ENCODE results near the gene POLR3F.
"Not testable (repeated sequence)": the region's sequence is repeated elsewhere in the genome, so short reads cannot be mapped to it uniquely, and the experiment has no call there.

POLR3F gene

GRCh38 chr20:18513208-18513607, 46.0 kb downstream of the POLR3F start:
- no peak for ATAC-seq (ENCODE audit: low read depth)
- Histone ChIP-seq H3K36me3 (ENCODE audit: low read depth) (peaks cover 86% of the 10 kb centered on the region), H3K27me3 (ENCODE audit: insufficient read depth, poor library complexity, severe bottlenecking) (no peaks in the 10 kb centered on the region), H3K4me3 (ENCODE audit: severe bottlenecking) (no peak overlapping the region), H3K27ac (ENCODE audit: poor library complexity, severe bottlenecking) (no peak overlapping the region), H3K4me1 (ENCODE audit: insufficient read depth, poor library complexity, severe bottlenecking) (peaks cover 10% of the 10 kb centered on the region), H3K9me3 (ENCODE audit: severe bottlenecking) (no peaks in the 10 kb centered on the region)
- no peak for DNase-seq (ENCODE audit: low spot score)
- no peak for TF ChIP-seq CTCF (IDR thresholded peaks at IDR 0.05; ENCODE audit: poor library complexity, severe bottlenecking)

GRCh38 chr20:18514127-18514526, 46.9 kb downstream of the POLR3F start:
- Histone ChIP-seq H3K9me3 (ENCODE audit: severe bottlenecking) (no peaks in the 10 kb centered on the region), H3K36me3 (ENCODE audit: low read depth) (peaks cover 82% of the 10 kb centered on the region), H3K27ac (ENCODE audit: poor library complexity, severe bottlenecking) (no peak overlapping the region), H3K4me3 (ENCODE audit: severe bottlenecking) (no peak overlapping the region), H3K4me1 (ENCODE audit: insufficient read depth, poor library complexity, severe bottlenecking) (peaks cover 6% of the 10 kb centered on the region), H3K27me3 (ENCODE audit: insufficient read depth, poor library complexity, severe bottlenecking) (no peaks in the 10 kb centered on the region)
- DNase-seq (ENCODE audit: low spot score) (no peak), ATAC-seq (ENCODE audit: low read depth) (no peak)
- no peak for TF ChIP-seq CTCF (IDR thresholded peaks at IDR 0.05; ENCODE audit: poor library complexity, severe bottlenecking)

- ATAC-seq (ENCODE audit: low read depth): no peak
- TF ChIP-seq CTCF (IDR thresholded peaks at IDR 0.05; ENCODE audit: poor library complexity, severe bottlenecking): no peak
Measured at GRCh38 chr20:18515973-18516372, 48.8 kb downstream of the POLR3F start.

GRCh38 chr20:18522066-18522465, 54.9 kb downstream of the POLR3F start:
- peaks cover 38% of the 10 kb centered on the region for H3K36me3 ChIP-seq (ENCODE audit: low read depth)
- DNase-seq (ENCODE audit: low spot score); H3K4me3 ChIP-seq (ENCODE audit: severe bottlenecking); H3K9me3 ChIP-seq (ENCODE audit: severe bottlenecking); ATAC-seq (ENCODE audit: low read depth); H3K27me3 ChIP-seq (ENCODE audit: insufficient read depth, poor library complexity, severe bottlenecking): not testable (repeated sequence)
- peaks cover 15% of the 10 kb centered on the region for H3K4me1 ChIP-seq (ENCODE audit: insufficient read depth, poor library complexity, severe bottlenecking)
- peak overlapping the region; percentile 86 for H3K27ac ChIP-seq (ENCODE audit: poor library complexity, severe bottlenecking)

More at GRCh38 chr20:18515973-18516372, 48.8 kb downstream of the POLR3F start:
- no peak overlapping the region for H3K27ac ChIP-seq (ENCODE audit: poor library complexity, severe bottlenecking)
- H3K9me3 ChIP-seq (ENCODE audit: severe bottlenecking): no peaks in the 10 kb centered on the region
- H3K36me3 ChIP-seq (ENCODE audit: low read depth): peaks cover 63% of the 10 kb centered on the region
- no peak overlapping the region for H3K4me3 ChIP-seq (ENCODE audit: severe bottlenecking)
- no peak for DNase-seq (ENCODE audit: low spot score)
- H3K27me3 ChIP-seq (ENCODE audit: insufficient read depth, poor library complexity, severe bottlenecking): no peaks in the 10 kb centered on the region
- peaks cover 6% of the 10 kb centered on the region for H3K4me1 ChIP-seq (ENCODE audit: insufficient read depth, poor library complexity, severe bottlenecking)

GRCh38 chr20:18523066-18523465, 55.9 kb downstream of the POLR3F start:
- peaks cover 15% of the 10 kb centered on the region for H3K4me1 ChIP-seq (ENCODE audit: insufficient read depth, poor library complexity, severe bottlenecking)
- H3K27ac ChIP-seq (ENCODE audit: poor library complexity, severe bottlenecking): peak overlapping the region; percentile 86
- no peak for DNase-seq (ENCODE audit: low spot score)
- H3K36me3 ChIP-seq (ENCODE audit: low read depth): peaks cover 44% of the 10 kb centered on the region
- H3K9me3 ChIP-seq (ENCODE audit: severe bottlenecking): no peaks in the 10 kb centered on the region
- H3K27me3 ChIP-seq (ENCODE audit: insufficient read depth, poor library complexity, severe bottlenecking): no peaks in the 10 kb centered on the region
- ATAC-seq (ENCODE audit: low read depth): no peak
- no peak for TF ChIP-seq CTCF (IDR thresholded peaks at IDR 0.05; ENCODE audit: poor library complexity, severe bottlenecking)
- H3K4me3 ChIP-seq (ENCODE audit: severe bottlenecking): no peak overlapping the region

Measured in RWPE2 (cell line).